ENCODE data around the gene KIF21B.

The KIF21B gene

GRCh38 chr1:201008666-201009360, 14.7 kb downstream of the KIF21B start:
- CTCF ChIA-PET, result interaction anchor here (0.9 to 4.4 kb wide), 5 partner anchors 12 to 38 kb away, joined by 3 to 34 read pairs (median 5); no protein-coding TSS in a partner anchor
- TF ChIP-seq CTCF (IDR thresholded peaks at IDR 0.05; ENCODE audit: control extremely low read depth, extremely low read depth, low read depth, missing control alignments), result no peak
- POLR2A ChIA-PET, result no interaction called here
- no peak for DNase-seq (ENCODE audit: extremely low spot score)

GRCh38 chr1:201007481-201007880, 16.0 kb downstream of the KIF21B start:
- CTCF ChIA-PET, result interaction anchor here (4.4 kb wide), 1 partner anchor 13 kb away, joined by 34 read pairs; no protein-coding TSS in a partner anchor

GRCh38 chr1:201006450-201006849, 17.1 kb downstream of the KIF21B start:
- ChIA-PET CTCF (interaction anchor here (0.7 to 3.0 kb wide), 3 partner anchors 9 to 25 kb away, joined by 3 to 14 read pairs (median 7); no protein-coding TSS in a partner anchor), POLR2A (no interaction called here)
- DNase-seq (ENCODE audit: extremely low spot score), result no peak

More at GRCh38 chr1:201007481-201007880, 16.0 kb downstream of the KIF21B start:
- POLR2A ChIA-PET, result no interaction called here
- no peak for TF ChIP-seq CTCF (IDR thresholded peaks at IDR 0.05; ENCODE audit: control extremely low read depth, extremely low read depth, low read depth, missing control alignments)
- DNase-seq (ENCODE audit: extremely low spot score), result no peak

GRCh38 chr1:201004732-201005131, 18.8 kb downstream of the KIF21B start:
- POLR2A ChIA-PET, result no interaction called here
- no peak for DNase-seq (ENCODE audit: extremely low spot score)
- no peak for TF ChIP-seq CTCF (IDR thresholded peaks at IDR 0.05; ENCODE audit: control extremely low read depth, extremely low read depth, low read depth, missing control alignments)
- CTCF ChIA-PET, result interaction anchor here (0.9 to 3.1 kb wide), 4 partner anchors 11 to 33 kb away, joined by 3 to 17 read pairs (median 8); no protein-coding TSS in a partner anchor

More at GRCh38 chr1:201006450-201006849, 17.1 kb downstream of the KIF21B start:
- no peak for TF ChIP-seq CTCF (IDR thresholded peaks at IDR 0.05; ENCODE audit: control extremely low read depth, extremely low read depth, low read depth, missing control alignments)

GRCh38 chr1:201004154-201004553, 19.4 kb downstream of the KIF21B start:
- no peak for TF ChIP-seq CTCF (IDR thresholded peaks at IDR 0.05; ENCODE audit: control extremely low read depth, extremely low read depth, low read depth, missing control alignments)
- ChIA-PET CTCF (interaction anchor here (3.0 to 3.1 kb wide), 2 partner anchors 11 to 32 kb away, joined by 14 to 17 read pairs; no protein-coding TSS in a partner anchor), POLR2A (no interaction called here)
- no peak for DNase-seq (ENCODE audit: extremely low spot score)

- no peak for TF ChIP-seq CTCF (IDR thresholded peaks at IDR 0.05; ENCODE audit: control extremely low read depth, extremely low read depth, low read depth, missing control alignments)
- DNase-seq (ENCODE audit: extremely low spot score), result no peak
- ChIA-PET POLR2A (no interaction called here), CTCF (no interaction called here)
Observed at GRCh38 chr1:201002510-201002909, 21.0 kb downstream of the KIF21B start.

All from GM10248 (cell line).